Measurements from ENCODE around the gene TMPO. TPM values are rescaled to one million over a fixed set of nuclear protein-coding genes. Genes with fewer than 3 reads are reported as not detected.
"Not testable (repeated sequence)": the region's sequence is repeated elsewhere in the genome, so short reads cannot be mapped to it uniquely, and the experiment has no call there.

The TMPO gene
- polyA plus RNA-seq, 1 experiment = 49.1 TPM

- Histone ChIP-seq H3K27ac (ENCODE audit: low read depth, low read length) (no peak overlapping the region), H3K27me3 (ENCODE audit: control insufficient read depth, insufficient read depth, low read length) (no peaks in the 10 kb centered on the region), H3K9me3 (ENCODE audit: control insufficient read depth, insufficient read depth, low read length) (no peaks in the 10 kb centered on the region), H3K4me3 (ENCODE audit: low read depth, low read length) (no peak overlapping the region)
- TF ChIP-seq CTCF (IDR thresholded peaks at IDR 0.05; ENCODE audit: low read depth, low read length) = no peak
- DNase-seq (ENCODE audit: low read depth, low spot score) = no peak
- POLR2A ChIA-PET = no interaction called here
- CTCF ChIA-PET = interaction anchor here (0.6 kb wide), 1 partner anchor 110 kb away, joined by 3 read pairs; no protein-coding TSS in a partner anchor
Measured at GRCh38 chr12:98559666-98560065, 44.3 kb downstream of the TMPO start.

- no peak for TF ChIP-seq CTCF (IDR thresholded peaks at IDR 0.05; ENCODE audit: low read depth, low read length)
Measured at GRCh38 chr12:98561846-98562245, 46.5 kb downstream of the TMPO start.

GRCh38 chr12:98572010-98572409 is 56.6 kb downstream of the TMPO start:
- Histone ChIP-seq H3K27me3 (ENCODE audit: control insufficient read depth, insufficient read depth, low read length) (no peaks in the 10 kb centered on the region), H3K4me3 (ENCODE audit: low read depth, low read length) (no peak overlapping the region), H3K27ac (ENCODE audit: low read depth, low read length) (no peak overlapping the region), H3K9me3 (ENCODE audit: control insufficient read depth, insufficient read depth, low read length) (no peaks in the 10 kb centered on the region)
- CTCF ChIA-PET = interaction anchor here (0.7 kb wide), 1 partner anchor 82 kb away, joined by 3 read pairs; no protein-coding TSS in a partner anchor
- peak; percentile 41 for TF ChIP-seq CTCF (IDR thresholded peaks at IDR 0.05; ENCODE audit: low read depth, low read length)
- no peak for DNase-seq (ENCODE audit: low read depth, low spot score)
- POLR2A ChIA-PET = interaction anchor here (0.7 kb wide), 1 partner anchor 21 kb away, joined by 4 read pairs; the partner anchor contains the start of gene SLC25A3

More at GRCh38 chr12:98561846-98562245, 46.5 kb downstream of the TMPO start:
- H3K27me3 ChIP-seq (ENCODE audit: control insufficient read depth, insufficient read depth, low read length) = no peaks in the 10 kb centered on the region
- no peak overlapping the region for H3K27ac ChIP-seq (ENCODE audit: low read depth, low read length)
- CTCF ChIA-PET = interaction anchor here (0.7 kb wide), 1 partner anchor 92 kb away, joined by 3 read pairs; no protein-coding TSS in a partner anchor
- POLR2A ChIA-PET = no interaction called here
- no peak for DNase-seq (ENCODE audit: low read depth, low spot score)
- no peaks in the 10 kb centered on the region for H3K9me3 ChIP-seq (ENCODE audit: control insufficient read depth, insufficient read depth, low read length)
- no peak overlapping the region for H3K4me3 ChIP-seq (ENCODE audit: low read depth, low read length)

- H3K9me3 ChIP-seq (ENCODE audit: control insufficient read depth, insufficient read depth, low read length) = no peaks in the 10 kb centered on the region
- POLR2A ChIA-PET = no interaction called here
- H3K27ac ChIP-seq (ENCODE audit: low read depth, low read length) = no peak overlapping the region
- CTCF ChIA-PET = interaction anchor here (1.2 kb wide), 1 partner anchor 28 kb away, joined by 6 read pairs; no protein-coding TSS in a partner anchor
- DNase-seq (ENCODE audit: low read depth, low spot score) = no peak
- no peak for TF ChIP-seq CTCF (IDR thresholded peaks at IDR 0.05; ENCODE audit: low read depth, low read length)
- no peak overlapping the region for H3K4me3 ChIP-seq (ENCODE audit: low read depth, low read length)
- H3K27me3 ChIP-seq (ENCODE audit: control insufficient read depth, insufficient read depth, low read length) = no peaks in the 10 kb centered on the region
Measured at GRCh38 chr12:98574110-98574509, 58.7 kb downstream of the TMPO start.

GRCh38 chr12:98575013-98575412 is 59.6 kb downstream of the TMPO start:
- ChIA-PET POLR2A (interaction anchor here (0.6 kb wide), 1 partner anchor 20 kb away, joined by 4 read pairs; no protein-coding TSS in a partner anchor), CTCF (interaction anchor here (0.8 to 6.5 kb wide), 3 partner anchors 8 to 136 kb away, joined by 3 to 71 read pairs (median 5); no protein-coding TSS in a partner anchor)
- no peak for TF ChIP-seq CTCF (IDR thresholded peaks at IDR 0.05; ENCODE audit: low read depth, low read length)
- Histone ChIP-seq H3K27ac (ENCODE audit: low read depth, low read length) (no peak overlapping the region), H3K4me3 (ENCODE audit: low read depth, low read length) (no peak overlapping the region), H3K9me3 (ENCODE audit: control insufficient read depth, insufficient read depth, low read length) (no peaks in the 10 kb centered on the region), H3K27me3 (ENCODE audit: control insufficient read depth, insufficient read depth, low read length) (no peaks in the 10 kb centered on the region)
- no peak for DNase-seq (ENCODE audit: low read depth, low spot score)

GRCh38 chr12:98576795-98577194 is 61.4 kb downstream of the TMPO start:
- H3K27ac ChIP-seq (ENCODE audit: low read depth, low read length); POLR2A ChIA-PET; H3K27me3 ChIP-seq (ENCODE audit: control insufficient read depth, insufficient read depth, low read length); H3K4me3 ChIP-seq (ENCODE audit: low read depth, low read length); H3K9me3 ChIP-seq (ENCODE audit: control insufficient read depth, insufficient read depth, low read length); DNase-seq (ENCODE audit: low read depth, low spot score): not testable (repeated sequence)
- CTCF ChIA-PET = interaction anchor here (6.5 kb wide), 1 partner anchor 10 kb away, joined by 71 read pairs; no protein-coding TSS in a partner anchor

All from AG04450 (cell line).